ENCODE results near the gene C2.
"Not testable (repeated sequence)": the region's sequence is repeated elsewhere in the genome, so short reads cannot be mapped to it uniquely, and the experiment has no call there.

C2 gene

GRCh38 chr6:31961616-31962015, 34.1 kb downstream of the C2 start:
- no peak for DNase-seq

GRCh38 chr6:31963921-31964320, 36.4 kb downstream of the C2 start:
- DNase-seq, result no peak

GRCh38 chr6:31965700-31966099, 38.2 kb downstream of the C2 start:
- no peak for DNase-seq

GRCh38 chr6:31966506-31966905, 39.0 kb downstream of the C2 start:
- DNase-seq, result no peak

- DNase-seq, result no peak
Measured at GRCh38 chr6:31966997-31967925, 39.7 kb downstream of the C2 start.

- no peak for DNase-seq
Measured at GRCh38 chr6:31967926-31968320, 40.4 kb downstream of the C2 start.

- DNase-seq, result no peak
Measured at GRCh38 chr6:31968326-31968725, 40.8 kb downstream of the C2 start.

GRCh38 chr6:31968791-31969711, 41.5 kb downstream of the C2 start:
- no peak for DNase-seq

- peak; percentile 91 for DNase-seq
Measured at GRCh38 chr6:31969712-31970603, 42.4 kb downstream of the C2 start.

- DNase-seq, result no peak
Measured at GRCh38 chr6:31970604-31971271, 43.2 kb downstream of the C2 start.

GRCh38 chr6:31971279-31971992, 43.9 kb downstream of the C2 start:
- no peak for DNase-seq

GRCh38 chr6:31971993-31972708, 44.6 kb downstream of the C2 start, which contains the start of gene DXO:
DXO (minus strand) TSS chr6:31972138; CDS start chr6:31971675, 463 bp downstream.
- peak; percentile 97 for DNase-seq

GRCh38 chr6:31972709-31973350, 45.3 kb downstream of the C2 start:
- DNase-seq, result peak; percentile 3

- not testable (repeated sequence) for DNase-seq
Measured at GRCh38 chr6:31976065-31976464, 48.5 kb downstream of the C2 start.

GRCh38 chr6:31977816-31978431, 50.4 kb downstream of the C2 start:
- DNase-seq, result no peak

GRCh38 chr6:31978831-31979230, 51.3 kb downstream of the C2 start:
- DNase-seq, result no peak

GRCh38 chr6:31979238-31979898, 51.9 kb downstream of the C2 start:
- no peak for DNase-seq

GRCh38 chr6:31980195-31980876, 52.8 kb downstream of the C2 start:
- DNase-seq, result not testable (repeated sequence)
